Suprapubic skin (tissue), 3 donors: ENCODE results near the gene KCNJ16.

Experiments
- CTCF ChIP-seq, 2 donors: fragments of 200-600 bp in 1 of 2; fragments of 450-650 bp in 1 of 2; sonication (generic) in 1 of 2; IDR thresholded peaks; one replicate each; pipeline ENCODE4 v1.5.1; 2016 to 2019; ENCODE audit warnings: antibody characterized with exemption in 2 of 2, mild to moderate bottlenecking in 1 of 2, moderate library complexity in 1 of 2
- EP300 ChIP-seq: sonication (generic); formaldehyde crosslinking; IDR thresholded peaks from one replicate; pipeline ENCODE4 v1.6.1; 2017; ENCODE audit warnings: antibody characterized with exemption
- POLR2A ChIP-seq, 2 donors: fragments of 450-650 bp; IDR thresholded peaks; one replicate each; pipeline ENCODE4 v1.6.1; 2017; ENCODE audit warnings: antibody characterized with exemption in 2 of 2, mild to moderate bottlenecking in 2 of 2, moderate library complexity in 2 of 2

- TF ChIP-seq CTCF (IDR thresholded peaks at IDR 0.05) (no peak), POLR2A (IDR thresholded peaks at IDR 0.05) (no peak), EP300 (no peak)
Measured at GRCh38 chr17:70136131-70136530, 61.1 kb downstream of the KCNJ16 start.
